Measurements from ENCODE around the gene PGRMC2.

The PGRMC2 gene

DNA sequence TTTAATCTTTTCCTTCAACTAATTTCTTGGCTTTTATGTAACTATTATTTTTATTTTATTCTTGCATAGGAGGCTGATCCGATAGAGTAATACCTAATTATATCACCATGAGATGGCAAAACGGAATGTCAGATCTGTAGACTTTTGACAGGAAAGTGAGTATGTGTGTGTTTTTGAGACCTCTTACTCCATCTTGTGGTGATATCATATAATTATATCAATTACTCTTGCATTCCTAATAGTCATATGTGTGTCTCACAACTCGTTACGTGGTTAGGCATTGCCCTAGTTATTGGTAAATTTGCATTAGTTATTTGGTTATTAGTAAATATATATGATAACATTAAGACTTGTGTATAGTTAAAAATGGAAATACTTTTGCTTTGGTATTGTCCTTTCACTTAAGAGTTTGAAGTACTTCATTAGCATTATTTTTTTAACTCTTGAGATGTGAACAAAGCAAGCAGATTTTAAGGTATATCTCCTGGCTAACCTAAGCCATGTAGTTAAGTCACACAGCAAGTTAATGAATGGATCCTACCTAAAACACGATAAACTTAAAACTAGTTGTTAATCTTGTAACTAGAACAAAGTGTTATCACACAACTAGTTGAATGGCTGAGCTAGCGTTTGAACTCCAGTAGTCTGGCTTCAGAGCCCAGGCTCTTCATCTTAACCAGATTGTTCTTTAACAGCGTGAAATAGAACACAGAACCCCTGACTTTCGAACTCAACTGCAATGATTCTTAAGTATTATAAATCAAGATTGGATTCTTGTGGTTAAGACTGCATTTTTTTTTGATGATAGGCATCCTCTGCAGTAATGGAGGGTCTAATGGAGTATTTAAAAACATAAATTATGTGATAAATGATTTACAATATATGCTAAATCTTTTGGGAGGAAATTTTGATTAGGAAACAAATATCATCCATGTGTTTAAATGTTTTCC is 67.1 kb downstream of the PGRMC2 start:
- peak; percentile 53 for DNase-seq (ENCODE audit: low read depth)
- no peak overlapping the region for H3K4me3 ChIP-seq (ENCODE audit: low read depth, low read length)
- no peak for TF ChIP-seq POLR2A (IDR thresholded peaks at IDR 0.05; ENCODE audit: extremely low read depth, insufficient read length)
- TF ChIP-seq MYC (IDR thresholded peaks at IDR 0.05; ENCODE audit: low read depth, low read length): no peak
- TF ChIP-seq, protein P1, sequence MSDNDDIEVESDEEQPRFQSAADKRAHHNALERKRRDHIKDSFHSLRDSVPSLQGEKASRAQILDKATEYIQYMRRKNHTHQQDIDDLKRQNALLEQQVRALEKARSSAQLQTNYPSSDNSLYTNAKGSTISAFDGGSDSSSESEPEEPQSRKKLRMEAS (IDR thresholded peaks at IDR 0.05; ENCODE audit: low read depth, low read length): no peak
- TF ChIP-seq, protein P2, sequence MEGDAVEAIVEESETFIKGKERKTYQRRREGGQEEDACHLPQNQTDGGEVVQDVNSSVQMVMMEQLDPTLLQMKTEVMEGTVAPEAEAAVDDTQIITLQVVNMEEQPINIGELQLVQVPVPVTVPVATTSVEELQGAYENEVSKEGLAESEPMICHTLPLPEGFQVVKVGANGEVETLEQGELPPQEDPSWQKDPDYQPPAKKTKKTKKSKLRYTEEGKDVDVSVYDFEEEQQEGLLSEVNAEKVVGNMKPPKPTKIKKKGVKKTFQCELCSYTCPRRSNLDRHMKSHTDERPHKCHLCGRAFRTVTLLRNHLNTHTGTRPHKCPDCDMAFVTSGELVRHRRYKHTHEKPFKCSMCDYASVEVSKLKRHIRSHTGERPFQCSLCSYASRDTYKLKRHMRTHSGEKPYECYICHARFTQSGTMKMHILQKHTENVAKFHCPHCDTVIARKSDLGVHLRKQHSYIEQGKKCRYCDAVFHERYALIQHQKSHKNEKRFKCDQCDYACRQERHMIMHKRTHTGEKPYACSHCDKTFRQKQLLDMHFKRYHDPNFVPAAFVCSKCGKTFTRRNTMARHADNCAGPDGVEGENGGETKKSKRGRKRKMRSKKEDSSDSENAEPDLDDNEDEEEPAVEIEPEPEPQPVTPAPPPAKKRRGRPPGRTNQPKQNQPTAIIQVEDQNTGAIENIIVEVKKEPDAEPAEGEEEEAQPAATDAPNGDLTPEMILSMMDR (IDR thresholded peaks at IDR 0.05; ENCODE audit: low read depth, low read length): peak; percentile 10

All from NB4 (cell line).